Measurements from ENCODE around the gene POM121C.
"Not testable (repeated sequence)": the region's sequence is repeated elsewhere in the genome, so short reads cannot be mapped to it uniquely, and the experiment has no call there.

Gene POM121C

DNA sequence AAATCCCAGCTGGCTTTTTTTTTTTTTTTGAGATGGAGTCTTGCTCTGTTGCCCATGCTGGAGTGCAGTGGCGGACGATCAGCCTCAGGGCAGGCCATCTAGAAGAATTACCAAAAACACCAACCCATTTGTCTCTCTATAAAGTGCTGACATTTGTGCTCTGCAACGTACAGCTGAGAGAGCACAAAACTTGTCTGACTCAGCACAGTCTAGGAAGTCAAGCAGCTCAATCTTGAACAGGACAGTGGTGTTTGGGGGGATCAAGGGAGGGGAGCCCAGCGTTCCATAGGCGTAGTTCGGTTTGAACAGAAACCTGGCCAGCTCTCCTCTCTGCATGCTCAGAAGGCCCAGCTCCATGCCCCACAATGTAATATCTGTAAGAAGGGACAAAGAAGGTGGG, 92.9 kb downstream of the POM121C start:
- not testable (repeated sequence) for DNase-seq

DNA sequence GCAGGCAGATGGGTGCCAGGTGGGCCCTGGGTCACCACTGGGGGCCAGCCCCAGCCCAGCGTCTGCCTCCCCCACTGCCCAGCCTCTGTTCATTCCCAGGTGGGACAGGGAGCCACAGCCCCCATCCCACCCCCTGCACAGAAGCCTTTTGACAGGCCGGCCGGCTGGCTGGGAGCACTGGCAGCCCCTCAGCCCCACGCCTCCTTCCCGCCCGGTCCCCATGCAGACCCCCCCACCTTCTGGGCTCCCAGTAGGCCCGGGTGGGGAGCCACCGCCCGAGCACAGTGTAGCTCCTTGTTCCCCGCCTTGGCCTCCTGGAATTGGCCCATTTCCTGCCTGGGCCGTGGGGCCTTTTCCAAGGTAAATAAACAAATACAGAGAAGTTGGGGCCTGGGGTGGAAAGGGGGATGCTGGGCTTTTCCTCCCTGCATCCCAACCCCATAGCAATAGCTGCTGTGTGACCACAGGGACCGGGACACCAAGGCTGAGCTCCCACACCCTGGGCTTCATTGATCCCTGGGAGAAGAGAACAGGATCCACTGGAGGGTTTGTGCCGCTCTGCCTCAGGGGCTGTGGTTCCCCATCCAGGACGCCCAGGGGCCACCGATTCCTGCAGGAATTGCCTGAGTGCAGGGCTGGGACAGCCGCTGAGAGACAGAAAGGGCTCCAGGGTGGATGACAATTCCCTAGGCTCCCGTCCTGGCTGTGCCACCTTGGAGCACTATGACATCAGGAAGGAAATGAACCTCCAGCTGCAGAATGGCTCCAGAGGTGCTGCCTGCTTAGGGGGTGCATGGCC, 111.4 kb downstream of the POM121C start:
- not testable (repeated sequence) for DNase-seq

DNA sequence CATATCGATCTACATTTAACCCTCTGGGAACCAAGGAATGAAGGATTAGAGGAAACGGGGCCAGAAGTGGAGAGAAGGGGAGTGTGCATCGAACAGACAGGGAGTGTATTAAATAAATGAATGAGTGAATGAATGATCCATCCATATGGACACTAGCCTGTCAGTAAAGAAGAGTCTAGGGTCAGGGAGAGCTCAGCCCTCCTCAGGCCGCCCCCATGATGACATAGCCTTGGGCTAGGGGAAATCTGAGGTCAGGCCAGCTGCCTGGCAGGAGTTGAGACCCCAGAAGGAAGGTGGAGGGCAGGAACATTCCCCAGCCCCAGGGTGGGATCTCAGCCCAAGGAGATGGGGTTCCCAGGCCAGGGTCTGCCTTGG, 112.0 kb downstream of the POM121C start:
- DNase-seq = not testable (repeated sequence)

DNA sequence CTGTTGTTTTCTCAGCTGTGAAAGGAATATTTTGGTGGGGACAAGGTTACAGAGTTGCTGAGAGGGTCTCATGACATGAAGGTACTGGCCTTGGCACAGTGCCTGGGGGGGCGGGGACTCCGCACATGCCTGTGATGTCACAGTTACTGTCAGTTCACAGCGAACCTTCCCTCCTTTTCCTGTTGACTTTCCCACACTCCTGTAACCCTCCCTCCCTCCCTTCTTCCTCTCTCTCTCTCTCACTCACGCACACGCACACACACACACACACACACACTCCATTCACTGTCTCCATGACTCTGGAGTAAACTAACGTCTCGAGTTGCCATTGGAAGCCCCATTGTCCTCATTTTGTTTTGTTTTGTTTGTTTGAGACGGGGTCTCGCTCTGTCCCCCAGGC, 118.8 kb downstream of the POM121C start:
- DNase-seq = not testable (repeated sequence)
